IPS-15b (cell line): ENCODE results near the gene ITGA1.
"Not testable (repeated sequence)": the region's sequence is repeated elsewhere in the genome, so short reads cannot be mapped to it uniquely, and the experiment has no call there.

Experiments used
- H3K27me3 ChIP-seq: one replicate; pipeline ENCODE4 v1.6.1; 2013; ENCODE audit warnings: low read length; ENCODE audit not compliant: control insufficient read depth, insufficient read depth
- H3K36me3 ChIP-seq: one replicate; pipeline ENCODE4 v1.6.1; 2013; ENCODE audit warnings: low read length; ENCODE audit not compliant: control insufficient read depth, insufficient read depth
- H3K4me1 ChIP-seq: one replicate; pipeline ENCODE4 v1.6.1; 2013; ENCODE audit warnings: mild to moderate bottlenecking, low read length; ENCODE audit not compliant: control insufficient read depth, insufficient read depth
- H3K4me3 ChIP-seq: one replicate; pipeline ENCODE4 v1.5.1; 2013; ENCODE audit warnings: low read depth, low read length
- H3K9ac ChIP-seq: one replicate; pipeline ENCODE4 v1.6.1; 2013; ENCODE audit warnings: low read depth, mild to moderate bottlenecking, low read length
- H3K9me3 ChIP-seq: one replicate; pipeline ENCODE4 v1.6.1; 2013; ENCODE audit warnings: mild to moderate bottlenecking, low read length; ENCODE audit not compliant: control insufficient read depth, insufficient read depth

Gene ITGA1

DNA sequence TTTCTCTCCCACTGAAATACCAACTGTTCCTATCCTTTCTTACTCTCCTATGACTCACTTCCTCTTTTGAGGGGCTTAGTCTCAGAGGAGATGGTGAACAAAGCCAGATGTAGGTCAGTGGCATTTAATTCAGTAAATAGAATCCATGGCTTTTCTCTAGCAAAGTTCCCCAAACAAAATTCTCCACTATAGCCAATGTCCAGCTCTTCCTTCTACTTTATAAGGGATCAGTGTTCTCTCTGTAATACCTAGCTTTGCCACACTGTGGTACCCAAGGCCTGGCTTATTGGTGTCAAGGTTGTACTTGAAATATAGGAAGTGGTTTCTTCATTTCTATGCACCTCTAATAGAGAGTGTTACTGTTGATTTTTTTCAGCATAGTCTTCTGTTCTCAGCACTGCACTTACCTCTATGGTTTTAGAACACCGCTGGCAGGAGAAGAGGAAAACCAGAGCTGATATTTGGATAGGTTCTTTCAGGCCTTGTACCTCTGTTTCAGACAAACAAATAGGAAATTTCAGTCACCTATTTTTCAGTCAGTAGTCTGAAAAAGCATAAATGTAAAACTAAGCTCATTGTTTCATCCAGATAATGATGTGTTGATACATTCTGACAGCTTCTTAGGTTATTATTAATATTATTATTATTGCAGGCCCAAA lies 160.8 kb downstream of the ITGA1 start:
- Histone ChIP-seq H3K36me3 (no peaks in the 10 kb centered on the region), H3K9ac (no peak overlapping the region), H3K4me1 (no peaks in the 10 kb centered on the region), H3K27me3 (no peaks in the 10 kb centered on the region), H3K9me3 (no peaks in the 10 kb centered on the region), H3K4me3 (no peak overlapping the region)

DNA sequence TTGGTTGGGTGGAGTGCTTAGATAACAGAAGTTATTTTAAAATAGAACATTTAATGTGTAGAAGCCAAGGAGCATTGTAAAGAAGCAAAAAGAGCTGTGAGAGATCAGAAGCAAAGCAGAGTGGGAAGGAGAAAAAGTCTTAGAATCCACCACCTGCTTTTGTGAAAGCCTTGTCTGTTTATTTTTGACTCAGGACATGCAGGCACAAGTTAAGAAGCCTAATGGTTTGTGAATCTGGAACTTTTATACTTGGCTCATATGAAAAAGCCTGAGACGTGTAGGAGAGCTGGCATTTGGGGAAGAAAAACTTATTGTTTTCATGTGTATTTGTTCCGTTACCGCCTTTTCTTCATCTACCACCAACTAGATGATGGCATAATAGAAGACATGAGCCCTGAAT lies 163.0 kb downstream of the ITGA1 start:
- no peaks in the 10 kb centered on the region for H3K9me3 ChIP-seq
- no peaks in the 10 kb centered on the region for H3K36me3 ChIP-seq
- no peaks in the 10 kb centered on the region for H3K4me1 ChIP-seq
- H3K9ac ChIP-seq: no peak overlapping the region
- H3K4me3 ChIP-seq: no peak overlapping the region
- no peaks in the 10 kb centered on the region for H3K27me3 ChIP-seq

- Histone ChIP-seq H3K27me3 (no peaks in the 10 kb centered on the region), H3K9me3 (no peaks in the 10 kb centered on the region), H3K4me3 (no peak overlapping the region), H3K36me3 (no peaks in the 10 kb centered on the region), H3K4me1 (peaks cover 2% of the 10 kb centered on the region), H3K9ac (no peak overlapping the region)
Measured at GRCh38 chr5:52952483-52952882, 164.8 kb downstream of the ITGA1 start.

DNA sequence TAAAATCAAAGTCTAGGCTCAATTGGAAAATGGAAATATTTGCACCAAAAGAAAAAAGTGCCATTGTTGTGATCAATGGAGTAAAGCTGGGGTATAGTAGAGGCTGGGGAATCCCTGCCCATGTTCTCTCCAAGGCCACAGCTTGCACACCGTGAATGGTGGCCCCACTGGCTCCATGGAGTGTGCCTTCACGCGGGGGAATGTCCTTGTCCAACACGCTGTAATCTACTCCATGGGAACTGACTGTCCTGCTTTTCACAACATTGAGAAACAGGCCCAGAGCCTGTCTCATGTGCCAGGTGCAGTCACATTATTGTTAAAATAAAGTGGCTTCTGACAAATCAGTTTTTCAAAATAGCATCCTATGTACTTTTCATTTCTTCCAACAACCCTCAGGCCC lies 168.3 kb downstream of the ITGA1 start:
- H3K9me3 ChIP-seq: no peaks in the 10 kb centered on the region

GRCh38 chr5:52956915-52957747 lies 169.4 kb downstream of the ITGA1 start:
- no peak overlapping the region for H3K4me3 ChIP-seq

More for the DNA sequence above, 168.3 kb downstream of the ITGA1 start:
- H3K36me3 ChIP-seq: no peaks in the 10 kb centered on the region
- no peaks in the 10 kb centered on the region for H3K27me3 ChIP-seq
- H3K9ac ChIP-seq: no peak overlapping the region
- H3K4me3 ChIP-seq: no peak overlapping the region
- H3K4me1 ChIP-seq: peaks cover 2% of the 10 kb centered on the region

DNA sequence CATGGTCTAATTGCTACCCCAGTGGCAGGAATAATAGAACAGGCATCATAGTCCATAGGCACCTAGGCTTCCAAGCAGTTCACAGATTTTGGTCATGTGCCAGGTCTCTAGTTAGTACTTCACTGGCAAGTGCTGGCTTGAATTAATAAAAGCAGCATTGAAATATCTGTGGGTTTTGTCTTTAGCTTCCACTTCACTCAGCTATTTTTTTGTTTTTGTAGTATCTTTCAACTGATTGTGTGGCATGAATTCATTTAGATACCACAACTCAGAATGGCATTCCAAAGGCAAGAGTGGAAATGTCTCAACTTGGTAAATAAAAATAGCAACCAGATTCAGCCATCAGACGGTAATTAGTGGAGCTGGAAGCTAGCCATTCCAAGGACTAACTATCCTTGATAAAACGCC lies 173.6 kb downstream of the ITGA1 start:
- Histone ChIP-seq H3K9me3 (no peaks in the 10 kb centered on the region), H3K4me1 (peaks cover 2% of the 10 kb centered on the region), H3K4me3 (no peak overlapping the region), H3K9ac (no peak overlapping the region), H3K36me3 (no peaks in the 10 kb centered on the region), H3K27me3 (no peaks in the 10 kb centered on the region)

More at GRCh38 chr5:52956915-52957747, 169.4 kb downstream of the ITGA1 start:
- no peaks in the 10 kb centered on the region for H3K27me3 ChIP-seq
- H3K4me1 ChIP-seq: peaks cover 2% of the 10 kb centered on the region
- H3K36me3 ChIP-seq: no peaks in the 10 kb centered on the region
- no peaks in the 10 kb centered on the region for H3K9me3 ChIP-seq
- H3K9ac ChIP-seq: no peak overlapping the region

- Histone ChIP-seq H3K4me1 (no peaks in the 10 kb centered on the region), H3K9ac (no peak overlapping the region), H3K36me3 (no peaks in the 10 kb centered on the region), H3K4me3 (no peak overlapping the region), H3K9me3 (no peaks in the 10 kb centered on the region), H3K27me3 (no peaks in the 10 kb centered on the region)
Measured at GRCh38 chr5:52963636-52964035, 175.9 kb downstream of the ITGA1 start.

DNA sequence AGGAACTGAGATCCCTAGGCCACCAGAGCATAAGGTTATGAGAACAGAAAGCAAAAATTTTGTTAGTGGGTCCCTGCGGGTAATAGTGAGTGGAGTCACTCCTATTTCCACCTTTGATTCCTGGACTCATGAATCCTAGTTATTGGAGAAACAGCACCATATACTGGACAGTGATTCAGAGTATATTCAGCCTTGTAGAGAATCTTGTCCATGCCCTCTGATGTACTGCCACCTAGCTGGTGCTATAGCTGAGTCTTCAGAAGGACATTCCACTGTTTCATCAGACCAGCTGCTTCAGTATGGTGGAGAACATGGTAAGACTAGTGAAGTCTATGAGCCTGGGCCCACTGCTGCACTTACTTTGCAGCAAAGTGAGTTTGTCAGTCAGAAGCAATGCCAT lies 176.4 kb downstream of the ITGA1 start:
- Histone ChIP-seq H3K27me3 (no peaks in the 10 kb centered on the region), H3K4me3 (no peak overlapping the region), H3K36me3 (no peaks in the 10 kb centered on the region), H3K4me1 (no peaks in the 10 kb centered on the region), H3K9ac (no peak overlapping the region), H3K9me3 (no peaks in the 10 kb centered on the region)

DNA sequence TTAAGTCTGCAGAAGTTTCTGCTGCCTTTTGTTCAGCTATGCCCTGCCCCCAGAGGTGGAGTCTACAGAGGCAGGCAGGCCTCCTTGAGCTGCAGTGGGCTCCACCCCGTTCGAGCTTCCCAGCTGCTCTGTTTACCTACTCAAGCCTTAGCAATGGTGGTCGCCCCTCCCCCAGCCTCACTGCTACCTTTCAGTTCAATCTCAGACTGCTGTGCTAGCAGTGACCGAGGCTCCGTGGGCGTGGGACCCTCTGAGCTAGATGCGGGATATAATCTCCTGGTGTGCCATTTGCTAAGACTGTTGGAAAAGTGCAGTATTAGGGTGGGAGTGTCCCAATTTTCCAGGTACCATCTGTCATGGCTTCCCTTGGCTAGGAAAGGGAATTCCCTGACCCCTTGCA lies 188.4 kb downstream of the ITGA1 start:
- H3K36me3 ChIP-seq, H3K27me3 ChIP-seq, H3K9ac ChIP-seq, H3K4me1 ChIP-seq, H3K4me3 ChIP-seq, H3K9me3 ChIP-seq: not testable (repeated sequence)

DNA sequence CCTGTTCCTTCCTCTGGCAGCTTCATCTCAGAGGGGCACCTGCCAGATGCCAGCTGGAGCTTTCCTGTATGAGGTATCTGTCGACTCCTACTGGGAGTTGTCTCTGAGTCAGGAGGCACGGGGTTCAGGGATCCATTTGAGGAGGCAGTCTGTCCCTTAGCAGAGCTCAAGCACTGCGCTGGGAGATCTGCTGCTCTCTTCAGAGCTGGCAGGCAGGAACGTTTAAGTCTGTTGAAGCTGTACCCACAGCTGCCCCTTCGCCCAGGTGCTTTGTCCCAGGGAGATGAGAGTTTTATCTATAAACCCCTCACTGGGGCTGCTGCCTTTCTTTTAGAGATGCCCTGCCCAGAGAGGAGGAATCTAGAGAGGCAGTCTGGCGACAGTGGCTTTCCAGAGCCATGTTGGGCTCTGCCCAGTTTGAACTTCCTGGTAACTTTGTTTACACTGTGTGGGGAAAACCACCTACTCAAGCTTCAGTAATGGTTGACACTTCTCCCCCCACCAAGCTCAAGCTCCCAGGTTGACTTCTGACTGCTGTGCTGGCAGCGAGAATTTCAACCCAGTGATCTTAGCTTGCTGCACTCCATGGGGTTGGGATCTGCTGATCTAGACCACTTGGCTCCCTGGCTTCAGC lies 189.7 kb downstream of the ITGA1 start:
- Histone ChIP-seq H3K9me3 (peaks cover 4% of the 10 kb centered on the region), H3K27me3 (no peaks in the 10 kb centered on the region), H3K9ac (no peak overlapping the region), H3K4me1 (no peaks in the 10 kb centered on the region), H3K36me3 (no peaks in the 10 kb centered on the region), H3K4me3 (no peak overlapping the region)

- Histone ChIP-seq H3K9ac (no peak overlapping the region), H3K9me3 (peaks cover under 1% of the 10 kb centered on the region), H3K36me3 (no peaks in the 10 kb centered on the region), H3K4me1 (peaks cover 4% of the 10 kb centered on the region), H3K27me3 (no peaks in the 10 kb centered on the region), H3K4me3 (no peak overlapping the region)
Measured at GRCh38 chr5:52981507-52981906, 193.8 kb downstream of the ITGA1 start.
